DOHH2 (cell line): ENCODE results near the gene NBPF1.
"Not testable (repeated sequence)": the region's sequence is repeated elsewhere in the genome, so short reads cannot be mapped to it uniquely, and the experiment has no call there.

Experiments used
- H3F3A ChIP-seq: fragments of 200-600 bp; sonication (generic), shearing (Covaris generic); 2 replicates; pipeline ENCODE4 v1.6.0; 2016; ENCODE audit warnings: antibody characterized with exemption, mild to moderate bottlenecking; ENCODE audit not compliant: control insufficient read depth, insufficient read depth
- H3K27ac ChIP-seq: fragments of 200-600 bp; sonication (generic); 2 replicates; pipeline ENCODE4 v1.5.1; 2014; ENCODE audit warnings: low read depth, mild to moderate bottlenecking, low read length, moderate library complexity
- H3K27me3 ChIP-seq: fragments of 200-600 bp; sonication (generic); 2 replicates; pipeline ENCODE4 v1.6.1; 2014; ENCODE audit warnings: mild to moderate bottlenecking, low read length, mixed read lengths; ENCODE audit not compliant: control insufficient read depth
- H3K36me3 ChIP-seq: fragments of 200-600 bp; sonication (generic); 2 replicates; pipeline ENCODE4 v1.6.1; 2014; ENCODE audit warnings: mild to moderate bottlenecking, low read length, moderate library complexity, mixed read lengths; ENCODE audit not compliant: control insufficient read depth
- H3K4me1 ChIP-seq: fragments of 200-600 bp; sonication (generic); 2 replicates; pipeline ENCODE4 v1.6.1; 2014; ENCODE audit warnings: mild to moderate bottlenecking, low read length, mixed read lengths; ENCODE audit not compliant: control insufficient read depth
- H3K4me2 ChIP-seq: fragments of 200-600 bp; sonication (generic); 2 replicates; pipeline ENCODE4 v1.6.0; 2014; ENCODE audit warnings: mild to moderate bottlenecking, low read length, moderate library complexity
- H3K4me3 ChIP-seq: fragments of 200-600 bp; sonication (generic); 2 replicates; pipeline ENCODE4 v1.5.1; 2014; ENCODE audit warnings: mild to moderate bottlenecking, low read length, mixed read lengths
- H3K79me2 ChIP-seq: fragments of 200-600 bp; sonication (generic); 2 replicates; pipeline ENCODE4 v1.6.1; 2014; ENCODE audit warnings: mild to moderate bottlenecking, low read length, mixed read lengths; ENCODE audit not compliant: control insufficient read depth
- H3K9me2 ChIP-seq: fragments of 200-600 bp; sonication (generic); replicated peaks from 2 replicates; pipeline ENCODE4 v1.6.1; 2014; ENCODE audit warnings: mild to moderate bottlenecking, low read length, mixed read lengths; ENCODE audit not compliant: control insufficient read depth
- H3K9me3 ChIP-seq: fragments of 200-600 bp; sonication (generic); 2 replicates; pipeline ENCODE4 v1.6.1; 2014; ENCODE audit warnings: antibody characterized with exemption, low read length, mixed read lengths; ENCODE audit not compliant: control insufficient read depth, insufficient read depth
- H4K20me1 ChIP-seq: fragments of 200-600 bp; sonication (generic); 2 replicates; pipeline ENCODE4 v1.6.0; 2014; ENCODE audit warnings: low read depth, mild to moderate bottlenecking, antibody characterized with exemption, low read length, moderate library complexity; ENCODE audit not compliant: control insufficient read depth, insufficient read depth

NBPF1 gene

DNA sequence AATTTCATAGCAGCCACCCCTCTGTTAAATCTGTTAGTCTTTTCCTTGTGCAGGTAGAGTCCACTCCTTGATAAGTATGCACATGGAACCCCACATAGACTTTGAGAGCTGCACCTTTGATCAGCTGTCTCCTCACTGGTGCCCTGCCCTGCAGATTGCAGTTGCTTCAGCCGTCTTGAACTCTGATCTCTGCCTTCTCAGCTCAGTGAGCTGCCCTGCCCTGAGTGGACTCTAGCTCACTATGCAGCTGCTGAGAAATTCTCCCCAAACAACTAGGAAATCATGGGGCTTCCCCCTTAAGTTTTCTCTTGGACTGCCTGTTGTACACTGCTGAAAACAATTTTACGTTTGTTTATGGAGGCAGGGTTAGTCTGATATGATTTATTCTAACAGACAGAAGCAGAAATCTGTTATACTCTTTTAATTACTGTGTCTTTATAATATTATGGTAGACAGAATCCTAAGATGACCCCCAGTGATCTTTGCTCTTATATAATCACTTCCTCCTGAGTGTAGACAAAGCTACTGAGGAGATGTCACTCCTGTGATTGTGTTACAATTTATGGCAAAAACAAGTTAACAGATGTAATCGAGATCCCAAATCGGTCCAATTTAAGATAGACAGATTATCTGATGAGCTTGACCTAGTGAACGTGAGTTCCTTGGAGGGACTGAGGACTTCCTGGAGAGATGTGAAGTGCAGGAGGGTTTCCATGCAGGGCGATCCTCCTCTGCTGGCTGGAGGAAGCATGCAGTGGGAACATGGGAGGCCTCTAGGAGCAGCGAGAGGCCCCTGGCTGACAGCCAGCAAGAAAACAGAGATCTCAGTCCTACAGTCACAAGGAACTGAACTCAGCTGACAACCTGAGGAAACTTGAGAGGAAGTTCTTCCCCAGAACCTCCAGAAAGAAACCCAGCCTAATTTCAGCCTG is 12.2 kb downstream of the NBPF1 start:
- H3K27me3 ChIP-seq, H3K4me3 ChIP-seq, H3K4me1 ChIP-seq, H3K36me3 ChIP-seq, H3F3A ChIP-seq, H3K27ac ChIP-seq, H3K79me2 ChIP-seq, H3K9me3 ChIP-seq, H4K20me1 ChIP-seq, H3K9me2 ChIP-seq, H3K4me2 ChIP-seq: not testable (repeated sequence)

DNA sequence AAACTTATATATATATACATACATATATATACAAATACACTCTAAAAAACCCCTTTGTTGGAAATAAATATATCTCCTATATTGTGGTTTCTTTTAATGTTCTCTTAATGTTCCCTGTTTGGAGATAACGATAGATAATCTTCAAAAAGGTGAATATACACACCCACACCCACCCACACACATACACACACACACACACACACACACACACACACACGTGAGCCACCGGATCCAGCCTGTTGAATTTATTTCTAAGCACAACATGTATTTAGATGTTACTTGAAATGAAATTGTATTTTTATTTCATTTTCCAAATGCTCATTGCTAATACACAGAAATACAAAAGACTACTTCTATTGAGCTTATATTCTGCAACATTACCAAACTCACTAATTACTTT is 14.0 kb downstream of the NBPF1 start:
- H3K36me3 ChIP-seq, H3K27me3 ChIP-seq, H3K9me2 ChIP-seq, H3K79me2 ChIP-seq, H4K20me1 ChIP-seq, H3K9me3 ChIP-seq, H3K4me3 ChIP-seq, H3F3A ChIP-seq, H3K4me2 ChIP-seq, H3K27ac ChIP-seq, H3K4me1 ChIP-seq: not testable (repeated sequence)

DNA sequence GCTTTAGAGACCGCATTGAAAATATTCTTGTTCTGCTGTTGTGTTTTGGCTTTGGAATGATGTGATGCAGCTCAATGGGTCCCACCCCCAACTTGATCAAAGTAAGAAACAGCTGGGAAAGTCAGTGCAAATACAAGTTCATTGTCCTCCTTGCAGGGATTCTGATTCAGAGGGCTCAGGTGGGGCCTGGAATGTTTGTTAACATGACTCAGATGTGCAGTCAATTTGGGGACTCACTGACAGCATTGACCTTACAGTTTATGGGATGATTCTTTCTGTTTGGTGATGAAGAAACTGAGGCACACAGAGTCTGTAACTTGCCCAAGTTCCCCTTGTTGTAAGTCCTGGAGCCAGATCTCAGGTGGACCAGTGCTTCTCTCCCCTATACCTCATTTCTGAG is 18.1 kb downstream of the NBPF1 start:
- H3K79me2 ChIP-seq, H3K27ac ChIP-seq, H3K4me1 ChIP-seq: not testable (repeated sequence)

DNA sequence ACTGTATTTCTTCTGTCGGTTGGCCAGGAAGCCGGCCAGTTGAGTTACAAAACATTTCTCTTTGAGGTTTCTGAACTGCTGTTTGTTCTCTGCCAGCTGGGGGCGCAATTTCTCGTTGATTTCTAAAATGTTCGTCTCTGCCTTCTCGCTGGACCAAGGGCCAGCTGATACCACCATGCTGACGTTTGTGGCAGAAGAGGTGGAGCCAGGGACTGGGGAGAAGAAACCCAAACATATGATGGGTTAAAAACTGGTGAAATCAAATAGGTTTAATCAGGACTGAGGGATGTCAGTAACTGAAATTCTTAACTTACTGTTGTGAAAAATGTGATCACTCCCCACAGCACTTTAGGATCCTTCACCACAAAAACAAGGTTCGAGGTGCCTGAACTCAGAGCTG is 21.5 kb downstream of the NBPF1 start:
- not testable (repeated sequence) for H3K79me2 ChIP-seq, H3K9me3 ChIP-seq, H3K4me1 ChIP-seq, H3K4me3 ChIP-seq, H3K4me2 ChIP-seq, H3K27me3 ChIP-seq, H3F3A ChIP-seq, H4K20me1 ChIP-seq, H3K9me2 ChIP-seq, H3K27ac ChIP-seq, H3K36me3 ChIP-seq

More for the DNA sequence above, 18.1 kb downstream of the NBPF1 start:
- not testable (repeated sequence) for H3K4me3 ChIP-seq, H3K4me2 ChIP-seq, H3K9me2 ChIP-seq, H3K9me3 ChIP-seq, H4K20me1 ChIP-seq, H3F3A ChIP-seq, H3K36me3 ChIP-seq, H3K27me3 ChIP-seq

DNA sequence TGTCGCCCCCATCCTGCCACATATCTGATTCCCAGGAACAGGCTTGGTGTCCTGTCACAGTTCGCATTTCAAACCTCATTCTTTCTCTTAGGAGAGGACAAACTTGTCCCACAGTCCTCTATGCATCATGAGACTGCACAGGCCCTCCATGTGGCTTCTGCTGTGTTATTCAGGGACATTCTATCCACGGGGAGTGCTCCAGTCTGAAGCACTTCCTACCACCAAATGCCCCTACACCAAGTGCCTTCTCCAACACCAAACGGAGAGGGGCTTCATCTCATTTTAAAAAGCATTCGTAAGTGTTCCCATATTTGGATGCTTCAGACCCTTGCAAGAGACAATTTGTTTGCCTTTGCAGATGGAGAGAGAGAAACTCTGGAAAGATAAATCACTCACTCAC is 25.3 kb downstream of the NBPF1 start:
- not testable (repeated sequence) for H3K9me3 ChIP-seq, H4K20me1 ChIP-seq, H3K4me1 ChIP-seq, H3K36me3 ChIP-seq, H3F3A ChIP-seq, H3K27ac ChIP-seq, H3K27me3 ChIP-seq, H3K4me3 ChIP-seq, H3K79me2 ChIP-seq, H3K9me2 ChIP-seq, H3K4me2 ChIP-seq

DNA sequence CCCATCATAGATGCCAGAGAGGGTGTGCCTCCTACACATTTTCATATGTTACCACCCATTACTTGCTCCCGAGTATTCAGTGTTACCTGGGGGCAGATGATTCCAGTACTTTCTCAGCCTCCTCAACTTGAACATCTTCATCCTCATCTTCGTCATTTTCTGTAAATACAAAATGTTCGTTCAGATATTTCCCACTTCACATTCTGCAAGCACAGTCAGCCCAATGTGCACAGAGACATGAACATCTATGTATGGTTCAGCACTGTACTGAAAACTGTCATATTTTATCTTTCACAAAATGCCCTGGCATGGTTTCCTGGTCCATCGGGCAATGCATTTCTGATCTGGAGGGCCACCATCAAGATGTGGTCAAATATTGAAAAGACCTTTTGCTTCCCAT is 25.7 kb downstream of the NBPF1 start:
- H3K27me3 ChIP-seq, H3K4me3 ChIP-seq, H3K27ac ChIP-seq, H3K9me2 ChIP-seq, H3K79me2 ChIP-seq, H3K9me3 ChIP-seq, H3K36me3 ChIP-seq, H3F3A ChIP-seq, H3K4me2 ChIP-seq, H3K4me1 ChIP-seq, H4K20me1 ChIP-seq: not testable (repeated sequence)

DNA sequence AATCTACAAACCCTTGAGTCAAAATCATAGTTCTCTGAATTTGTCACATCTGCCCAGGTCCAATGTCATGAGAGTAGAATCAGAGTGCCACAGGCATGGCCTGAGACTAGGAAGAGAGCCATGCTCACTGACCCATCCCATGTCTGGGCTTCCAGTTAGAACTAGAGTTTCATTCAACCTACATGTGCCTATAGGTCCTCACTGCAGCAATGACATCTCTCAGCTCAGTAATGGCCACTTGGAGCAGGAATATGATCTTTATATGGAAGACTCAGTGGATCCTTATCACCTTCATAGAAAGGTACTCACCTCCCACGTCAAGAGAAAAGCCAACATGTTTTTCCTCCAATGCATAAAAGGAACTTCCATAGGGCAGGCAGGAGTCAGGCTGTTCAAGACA is 48.0 kb downstream of the NBPF1 start:
- H3K79me2 ChIP-seq, H3F3A ChIP-seq, H3K9me2 ChIP-seq, H3K9me3 ChIP-seq, H3K36me3 ChIP-seq, H4K20me1 ChIP-seq, H3K4me2 ChIP-seq, H3K27ac ChIP-seq, H3K4me3 ChIP-seq, H3K4me1 ChIP-seq, H3K27me3 ChIP-seq: not testable (repeated sequence)

DNA sequence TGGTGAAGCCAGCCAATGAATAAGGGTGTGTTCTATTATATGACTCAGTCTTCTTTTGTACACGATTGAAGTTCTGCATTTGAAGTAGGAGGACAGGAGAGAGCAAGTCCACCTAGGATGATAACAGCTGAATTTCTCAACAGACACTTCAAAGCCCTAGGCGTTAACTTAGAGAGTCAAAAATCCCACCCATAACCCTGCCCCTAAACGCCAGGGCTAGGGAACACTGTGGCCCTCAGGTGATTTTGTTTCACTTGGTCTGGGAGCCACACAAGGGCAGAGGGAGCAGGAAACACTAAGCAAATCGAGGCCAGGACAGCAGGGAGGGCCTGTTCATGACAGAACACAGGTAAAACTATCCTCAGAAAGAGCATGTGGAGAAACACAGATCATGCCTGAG is 52.3 kb downstream of the NBPF1 start:
- H3K4me3 ChIP-seq, H3K79me2 ChIP-seq, H3F3A ChIP-seq, H3K36me3 ChIP-seq, H3K27me3 ChIP-seq, H4K20me1 ChIP-seq, H3K4me1 ChIP-seq, H3K27ac ChIP-seq, H3K9me2 ChIP-seq, H3K9me3 ChIP-seq, H3K4me2 ChIP-seq: not testable (repeated sequence)
